K562 (cell line): ENCODE results near the gene NXT1. TPM values are rescaled to one million over a fixed set of nuclear protein-coding genes. Genes with fewer than 3 reads are reported as not detected.

ENCODE experiments used
- ATAC-seq: fragments of 200-7000 bp; cut with Tn5 transposase; 3 replicates; pipeline ENCODE4 v1.9.1; 2020; ENCODE audit warnings: moderate library complexity
- BruUV-seq: library from RNA; stranded (reverse); fragments of 400-500 nt; replicated peaks from 2 replicates; lab custom pipeline; 2021; lab: Mats Ljungman, UMichigan
- CTCF ChIA-PET: fragments of 300-600 bp; formaldehyde crosslinking; extraction: SDS; loops from one replicate; lab custom pipeline; 2021; ENCODE audit warnings: low intra/inter-chr PET ratio; lab: Yijun Ruan, JAX
- POLR2A ChIA-PET: fragments of 300-600, 350-650 bp; sonication (Branson Sonifier 250); formaldehyde crosslinking; extraction: SDS; loops from one replicate; lab custom pipeline; 2021; ENCODE audit warnings: antibody characterized with exemption, inconsistent platforms; lab: Yijun Ruan, JAX
- DNase-seq, 4 experiments: peaks; one replicate each; pipeline versions ENCODE4 v3.0.0 to v3.0.0-alpha.2; 2011 to 2018; ENCODE audit warnings: low spot score in 3 of 4, mixed read lengths in 3 of 4; ENCODE audit errors: extremely low read depth in 1 of 4
- FAIRE-seq: peaks from 2 replicates; lab custom pipeline; 2011; peaks lifted over from hg19 to GRCh38; lab: Jason Lieb, UNC
- H2AFZ ChIP-seq: 2 replicates; pipeline ENCODE4 v1.6.0; 2011; ENCODE audit warnings: low read depth, low read length, control low read depth, inconsistent platforms
- H3K27ac ChIP-seq: fragments of 200-600 bp; 3 replicates; pipeline ENCODE4 v1.8.0; 2011; ENCODE audit warnings: low read depth, mild to moderate bottlenecking, control low read depth, inconsistent platforms, low read length, moderate library complexity, mixed read lengths; ENCODE audit errors: extremely low read depth
- H3K27me3 ChIP-seq, 2 experiments: fragments of 300-600 bp in 1 of 2; 2 replicates in 1 of 2; 3 replicates in 1 of 2; pipeline versions ENCODE4 v1.6.0 to v1.8.0; 2011; ENCODE audit warnings: inconsistent platforms in 2 of 2, low read length in 2 of 2, mild to moderate bottlenecking in 1 of 2, mixed read lengths in 1 of 2, moderate library complexity in 1 of 2; ENCODE audit not compliant: control insufficient read depth in 2 of 2, insufficient read depth in 2 of 2
- H3K36me3 ChIP-seq: fragments of 300-600 bp; 3 replicates; pipeline ENCODE4 v1.8.0; 2011; ENCODE audit warnings: mild to moderate bottlenecking, low read length, inconsistent platforms; ENCODE audit not compliant: control insufficient read depth, insufficient read depth
- H3K4me1 ChIP-seq, 2 experiments: fragments of 200-600 bp in 1 of 2; replicated peaks in 1 of 2; 2 replicates in 1 of 2; 3 replicates in 1 of 2; pipeline versions ENCODE4 v1.5.1 to v1.8.0; 2011; ENCODE audit warnings: inconsistent platforms in 2 of 2, low read length in 2 of 2, mild to moderate bottlenecking in 1 of 2, mixed read lengths in 1 of 2, moderate library complexity in 1 of 2; ENCODE audit not compliant: control insufficient read depth in 2 of 2, insufficient read depth in 2 of 2
- H3K4me2 ChIP-seq: 2 replicates; pipeline ENCODE4 v1.6.1; 2011; ENCODE audit warnings: low read length, control low read depth, inconsistent platforms, mixed read lengths; ENCODE audit not compliant: insufficient read depth
- H3K4me3 ChIP-seq: fragments of 200-600 bp; sonication (generic), shearing (Covaris generic); 2 replicates; pipeline ENCODE4 v1.5.1; 2016; ENCODE audit warnings: control low read depth, inconsistent platforms
- H3K79me2 ChIP-seq: fragments of 200-600 bp; 3 replicates; pipeline ENCODE4 v1.8.0; 2011; ENCODE audit warnings: low read length, inconsistent platforms; ENCODE audit not compliant: control insufficient read depth, insufficient read depth
- H3K9ac ChIP-seq, 2 experiments: 2 replicates each; pipeline versions ENCODE4 v1.6.0 to v1.6.1; 2011; ENCODE audit warnings: low read depth in 2 of 2, low read length in 2 of 2, control low read depth in 1 of 2, inconsistent platforms in 1 of 2, mild to moderate bottlenecking in 1 of 2, mixed read lengths in 1 of 2; ENCODE audit not compliant: insufficient read depth in 1 of 2
- H3K9me1 ChIP-seq: one replicate; pipeline ENCODE4 v1.6.0; 2011; ENCODE audit warnings: inconsistent platforms, mild to moderate bottlenecking, low read length, moderate library complexity; ENCODE audit not compliant: control insufficient read depth, insufficient read depth
- H3K9me3 ChIP-seq: replicated peaks from 2 replicates; pipeline ENCODE4 v1.5.1; 2011; ENCODE audit warnings: low read depth, low read length, inconsistent platforms; ENCODE audit not compliant: control insufficient read depth, insufficient read depth
- H4K20me1 ChIP-seq: replicated peaks from 2 replicates; pipeline ENCODE4 v1.6.1; 2011; ENCODE audit warnings: low read length, inconsistent platforms, mixed read lengths; ENCODE audit not compliant: control insufficient read depth, insufficient read depth
- BDP1 ChIP-seq: IDR thresholded peaks from 3 replicates; pipeline ENCODE4 v1.6.1; 2011; ENCODE audit not compliant: insufficient read length, insufficient read depth
- CEBPG ChIP-seq, 3 experiments: fragments of 200-800 bp in 1 of 3; sonication (Bioruptor generic) in 1 of 3; sonication (generic) in 1 of 3; formaldehyde crosslinking in 1 of 3; IDR thresholded peaks in 2 of 3; conservative IDR thresholded peaks in 1 of 3; 2 replicates each; pipeline versions ENCODE4 v1.6.1 to v1.8.0; 2016 to 2022; ENCODE audit warnings: missing compliant biosample characterization in 2 of 3, missing genetic modification characterization in 2 of 3, mild to moderate bottlenecking in 1 of 3, missing genetic modification reagents in 1 of 3
- CHD2 ChIP-seq: IDR thresholded peaks from 2 replicates; pipeline ENCODE4 v1.6.1; 2011; ENCODE audit warnings: low read depth, low read length
- FUS ChIP-seq: fragments of 200-400 bp; formaldehyde crosslinking; optimal IDR thresholded peaks from 2 replicates; pipeline ENCODE3; 2017; ENCODE audit warnings: low read depth, low read length
- GABPB1 ChIP-seq: sonication (generic); formaldehyde crosslinking; IDR thresholded peaks from 2 replicates; pipeline ENCODE4 v1.8.0; 2022; ENCODE audit warnings: mild to moderate bottlenecking, missing genetic modification reagents
- LARP7 ChIP-seq: fragments of 450-650 bp; IDR thresholded peaks from 2 replicates; pipeline ENCODE4 v1.6.1; 2016
- NRF1 ChIP-seq, 2 experiments: fragments of 450-650 bp; IDR thresholded peaks in 1 of 2; conservative IDR thresholded peaks in 1 of 2; 2 replicates each; pipeline ENCODE4 v1.6.1; 2014; ENCODE audit warnings: mild to moderate bottlenecking in 2 of 2
- USF2 ChIP-seq: sonication (generic); formaldehyde crosslinking; IDR thresholded peaks from 2 replicates; pipeline ENCODE4 v1.5.0; 2020; ENCODE audit warnings: missing genetic modification reagents
- ZNF217 ChIP-seq: sonication (generic); formaldehyde crosslinking; IDR thresholded peaks from 2 replicates; pipeline ENCODE4 v1.8.0; 2022; ENCODE audit warnings: mild to moderate bottlenecking, missing genetic modification reagents
- ZNF354B ChIP-seq: fragments of 250-450 bp; sonication (Bioruptor Pico); IDR thresholded peaks from 2 replicates; pipeline ENCODE4 v1.4.0; 2020
- ZNF586 ChIP-seq: fragments of 450-650 bp; formaldehyde crosslinking; conservative IDR thresholded peaks from 2 replicates; pipeline ENCODE4 v1.4.0; 2020; ENCODE audit warnings: mild to moderate bottlenecking, moderate library complexity
- WGBS: fragments of 100-300 bp; shearing (Covaris generic); methylation state at CpG from one replicate; pipeline ENCODE4 v1.1.6; 2016; ENCODE audit warnings: low coverage, mixed read lengths; ENCODE audit not compliant: insufficient coverage; ENCODE audit errors: missing lambda C conversion rate; 5-methylcytosine and 5-hydroxymethylcytosine counted together
- in situ Hi-C: fragments of 300-500 bp; cut with MboI; formaldehyde crosslinking; loops from 4 replicates; pipeline ENCODE4 v1.15.0; 2018; ENCODE audit warnings: inconsistent platforms, mixed read lengths
- intact Hi-C: fragments of 100-400 bp; cut with micrococcal nuclease; formaldehyde crosslinking; loops from 2 replicates; pipeline ENCODE4 v1.14.2; 2022
- polyA plus RNA-seq, 8 experiments: library from polyadenylated mRNA; depleted of rRNA in 4 of 8; stranded (reverse) in 5 of 8; unstranded in 3 of 8; fragments of >200 nt; fragmentation: Nextera tagmentation in 2 of 8; fragmentation: Illumina TruSeq in 1 of 8; extraction: Ambion mirVana in 2 of 8; extraction: Trizol in 1 of 8; gene quantifications; 2 replicates each; pipeline versions ENCODE4 v1.2.1 to v1.2.3, GENCODE V29; 2011 to 2014; ENCODE audit warnings: inconsistent platforms in 1 of 8, missing spikeins in 1 of 8
- total RNA-seq, 7 experiments: library from RNA; depleted of rRNA in 6 of 7; stranded (reverse); fragments of >200 nt in 6 of 7; fragmentation: Illumina TruSeq in 2 of 7; extraction: Trizol in 2 of 7; gene quantifications; 2 replicates each; pipeline versions ENCODE4 v1.2.1 to v1.2.3, GENCODE V29; 2011 to 2021; ENCODE audit warnings: low replicate concordance in 1 of 7
- TF ChIP-seq, protein P1 (sequence below): sonication (generic); formaldehyde crosslinking; IDR thresholded peaks from 2 replicates; pipeline ENCODE4 v1.8.1; 2023; ENCODE audit warnings: mild to moderate bottlenecking, missing genetic modification reagents
- TF ChIP-seq, protein P2 (sequence below): fragments of 450-650 bp; formaldehyde crosslinking; conservative IDR thresholded peaks from 2 replicates; pipeline ENCODE4 v1.4.0; 2022; ENCODE audit warnings: mild to moderate bottlenecking, missing genetic modification characterization

The NXT1 gene
- total and polyA plus RNA-seq, 9 of the 15 experiments (the other 6 are each of a cell fraction or from before 2014, with no cell fraction given): 7.7 to 50.9 (median 35.6) TPM

DNA sequence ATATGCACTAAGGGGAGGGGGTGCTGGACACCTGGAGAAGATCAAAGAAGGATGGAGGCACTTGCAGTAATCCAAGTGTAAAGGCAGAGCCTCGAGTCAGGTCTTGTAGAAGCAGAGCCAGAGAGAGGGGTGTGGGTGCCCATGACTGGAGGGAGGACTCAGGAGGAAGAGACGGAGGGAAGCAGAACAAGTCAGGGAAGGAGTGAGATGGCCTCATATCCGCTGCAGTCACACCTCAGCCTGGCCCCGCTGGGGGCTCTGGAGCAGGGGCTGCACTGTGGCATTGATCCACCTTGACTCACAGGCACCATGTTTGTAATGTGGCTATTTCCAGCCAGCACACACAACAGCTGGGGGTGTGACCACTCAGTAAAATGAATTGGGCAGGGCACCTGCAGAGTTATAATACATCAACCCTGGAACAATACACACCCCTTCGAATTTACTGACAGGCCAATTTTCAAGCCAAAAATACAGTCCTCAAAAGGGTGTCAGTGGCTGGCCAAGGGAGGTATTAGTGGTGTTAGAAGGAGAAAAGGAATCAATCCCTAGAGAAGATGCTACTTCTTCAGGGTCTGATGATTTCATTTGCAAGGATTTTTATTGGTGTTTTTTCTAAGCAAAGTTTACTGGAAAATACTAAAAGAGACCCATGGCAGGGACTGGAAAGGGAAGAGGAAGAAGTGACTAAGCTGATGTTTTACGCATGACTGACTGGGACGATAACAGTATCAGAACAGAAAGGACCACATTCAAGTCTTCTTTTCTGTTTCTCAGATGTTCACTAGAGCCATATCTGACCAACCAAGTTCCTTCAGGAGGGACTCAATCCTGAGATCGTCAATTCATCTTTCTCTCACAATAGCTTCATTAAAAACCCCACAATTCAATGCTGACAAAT, 18.9 kb upstream of the NXT1 start:
- Histone ChIP-seq H4K20me1 (no peaks in the 10 kb centered on the region), H3K9me1 (no peaks in the 10 kb centered on the region), H2AFZ (no peak overlapping the region), H3K9me3 (no peaks in the 10 kb centered on the region), H3K9ac (no peak overlapping the region), H3K4me3 (no peak overlapping the region), H3K27me3 (peaks cover 0 to 12% of the 10 kb centered on the region in 2 experiments; a peak in 2 of 5 replicates), H3K4me2 (no peak overlapping the region), H3K4me1 (peaks cover 0 to 14% of the 10 kb centered on the region in 2 experiments; a peak in 3 of 5 replicates), H3K36me3 (no peaks in the 10 kb centered on the region), H3K79me2 (no peaks in the 10 kb centered on the region), H3K27ac (no peak overlapping the region)
- intact Hi-C loops: no loop called here
- DNase-seq (peak in 2 of 4 experiments; percentile 13 to 54), FAIRE-seq (peak; percentile 63), ATAC-seq (peak; percentile 44; the same call in 2 of the 3 replicates)
- 10% methylated on average over 8 of the region's 8 CpGs for WGBS
- BruUV-seq: no TSS peak
- ChIA-PET POLR2A (interaction anchor here (0.9 to 1.0 kb wide), 3 partner anchors 9 to 18 kb away, joined by 3 read pairs; no protein-coding TSS in a partner anchor), CTCF (no interaction called here)
- in situ Hi-C loops: loop anchor here (5.0 kb wide), 1 partner anchor 639 kb away; no protein-coding TSS in a partner anchor
- TF ChIP-seq USF2 (CRISPR knock-in tag) (no peak), ZNF586 (CRISPR knock-in tag) (no peak), LARP7 (no peak), ZNF217 (CRISPR knock-in tag) (no peak), GABPB1 (no peak), CHD2 (no peak), FUS (no peak), NRF1 (conservative IDR thresholded peaks at IDR 0.05 in 1 of 2, IDR thresholded peaks at IDR 0.05 in 1 of 2) (0 out of 4 replicates have a peak, but pooled peaks of 1 of the 2 experiments have one; percentile 15), CEBPG (CRISPR knock-in tag; IDR thresholded peaks at IDR 0.05) (no peak), CEBPG (tag; conservative IDR thresholded peaks at IDR 0.05 in 1 of 2, IDR thresholded peaks at IDR 0.05 in 1 of 2) (no peak), BDP1 (no peak), ZNF354B (CRISPR knock-in tag) (no peak)
- TF ChIP-seq, protein P1, sequence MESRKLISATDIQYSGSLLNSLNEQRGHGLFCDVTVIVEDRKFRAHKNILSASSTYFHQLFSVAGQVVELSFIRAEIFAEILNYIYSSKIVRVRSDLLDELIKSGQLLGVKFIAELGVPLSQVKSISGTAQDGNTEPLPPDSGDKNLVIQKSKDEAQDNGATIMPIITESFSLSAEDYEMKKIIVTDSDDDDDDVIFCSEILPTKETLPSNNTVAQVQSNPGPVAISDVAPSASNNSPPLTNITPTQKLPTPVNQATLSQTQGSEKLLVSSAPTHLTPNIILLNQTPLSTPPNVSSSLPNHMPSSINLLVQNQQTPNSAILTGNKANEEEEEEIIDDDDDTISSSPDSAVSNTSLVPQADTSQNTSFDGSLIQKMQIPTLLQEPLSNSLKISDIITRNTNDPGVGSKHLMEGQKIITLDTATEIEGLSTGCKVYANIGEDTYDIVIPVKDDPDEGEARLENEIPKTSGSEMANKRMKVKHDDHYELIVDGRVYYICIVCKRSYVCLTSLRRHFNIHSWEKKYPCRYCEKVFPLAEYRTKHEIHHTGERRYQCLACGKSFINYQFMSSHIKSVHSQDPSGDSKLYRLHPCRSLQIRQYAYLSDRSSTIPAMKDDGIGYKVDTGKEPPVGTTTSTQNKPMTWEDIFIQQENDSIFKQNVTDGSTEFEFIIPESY (CRISPR knock-in tag): no peak
- TF ChIP-seq, protein P2, sequence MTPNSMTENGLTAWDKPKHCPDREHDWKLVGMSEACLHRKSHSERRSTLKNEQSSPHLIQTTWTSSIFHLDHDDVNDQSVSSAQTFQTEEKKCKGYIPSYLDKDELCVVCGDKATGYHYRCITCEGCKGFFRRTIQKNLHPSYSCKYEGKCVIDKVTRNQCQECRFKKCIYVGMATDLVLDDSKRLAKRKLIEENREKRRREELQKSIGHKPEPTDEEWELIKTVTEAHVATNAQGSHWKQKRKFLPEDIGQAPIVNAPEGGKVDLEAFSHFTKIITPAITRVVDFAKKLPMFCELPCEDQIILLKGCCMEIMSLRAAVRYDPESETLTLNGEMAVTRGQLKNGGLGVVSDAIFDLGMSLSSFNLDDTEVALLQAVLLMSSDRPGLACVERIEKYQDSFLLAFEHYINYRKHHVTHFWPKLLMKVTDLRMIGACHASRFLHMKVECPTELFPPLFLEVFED: no peak
